Aorta (tissue), 5 donors: ENCODE data around the gene WDR45B. TPM values are rescaled to one million over a fixed set of nuclear protein-coding genes. Genes with fewer than 3 reads are reported as not detected.
"Not testable (repeated sequence)": the region's sequence is repeated elsewhere in the genome, so short reads cannot be mapped to it uniquely, and the experiment has no call there.

Experiments
- ATAC-seq: fragments of 200-7000 bp; cut with Tn5 transposase; one replicate; pipeline ENCODE4 v1.9.1; 2022; ENCODE audit warnings: moderate library complexity; ENCODE audit not compliant: low FRiP score
- DNase-seq, 2 donors: peaks; one replicate each; pipeline ENCODE4 v3.0.0-alpha.2; 2020
- H3K27ac ChIP-seq, 2 donors: one replicate each; pipeline ENCODE4 v1.5.1; 2013; ENCODE audit warnings: low read length in 2 of 2, mild to moderate bottlenecking in 2 of 2, moderate library complexity in 2 of 2, control low read depth in 1 of 2, inconsistent platforms in 1 of 2, low read depth in 1 of 2
- H3K27me3 ChIP-seq, 2 donors: one replicate each; pipeline ENCODE4 v1.6.1; 2013; ENCODE audit warnings: control low read depth in 1 of 2, low read length in 1 of 2, mild to moderate bottlenecking in 1 of 2, moderate library complexity in 1 of 2; ENCODE audit not compliant: insufficient read depth in 2 of 2, control insufficient read depth in 1 of 2
- H3K36me3 ChIP-seq, 2 donors: one replicate each; pipeline ENCODE4 v1.6.1; 2013; ENCODE audit warnings: control low read depth in 1 of 2, low read length in 1 of 2, mild to moderate bottlenecking in 1 of 2; ENCODE audit not compliant: insufficient read depth in 2 of 2, control insufficient read depth in 1 of 2
- H3K4me1 ChIP-seq, 2 donors: one replicate each; pipeline ENCODE4 v1.6.1; 2013; ENCODE audit warnings: low read length in 2 of 2, control low read depth in 1 of 2, mild to moderate bottlenecking in 1 of 2, moderate library complexity in 1 of 2; ENCODE audit not compliant: insufficient read depth in 2 of 2, control insufficient read depth in 1 of 2
- H3K4me3 ChIP-seq, 2 donors: one replicate each; pipeline ENCODE4 v1.5.1; 2013; ENCODE audit warnings: low read length in 2 of 2, control low read depth in 1 of 2, mild to moderate bottlenecking in 1 of 2
- H3K9me3 ChIP-seq: one replicate; pipeline ENCODE4 v1.6.1; 2013; ENCODE audit warnings: mild to moderate bottlenecking, low read length; ENCODE audit not compliant: control insufficient read depth
- WGBS, 2 donors: extraction: QIAGEN DNeasy Blood & Tissue Kit; methylation state at CpG; one replicate each; pipeline ENCODE4 v1.1.7; 2013; 5-methylcytosine and 5-hydroxymethylcytosine counted together
- intact Hi-C, 2 donors: fragments of 100-400 bp; cut with DNase I; formaldehyde crosslinking; loops; one replicate each; pipeline versions ENCODE4 v1.14.2 to v1.15.0; 2022
- polyA plus RNA-seq, 2 donors: library from polyadenylated mRNA; stranded (reverse); fragments of 200-250 nt; gene quantifications; one replicate each; pipeline ENCODE4 v1.2.3, GENCODE V29; 2013
- total RNA-seq, 2 donors: library from RNA; stranded (reverse); fragmentation: NEBNext Ultra II Directional; extraction: Animal tissue kit (Norgen Biotek cat#: 25700); gene quantifications; one replicate each; pipeline ENCODE4 v1.2.1, GENCODE V29; 2021
- donor health status: healthy with polysubstance abuse.
- donor health status: Bipolar disorder and iron deficiency.
- donor health status: DM: no; HTN: no; CAD: no.
- donor health status: DM: no; HTN: no; CAD: no.
- donor health status: DM: yes; HTN: yes; CAD: no.

Gene WDR45B
- total and polyA plus RNA-seq, 4 donors, result 34.7 to 75.4 (median 57.4) TPM

DNA sequence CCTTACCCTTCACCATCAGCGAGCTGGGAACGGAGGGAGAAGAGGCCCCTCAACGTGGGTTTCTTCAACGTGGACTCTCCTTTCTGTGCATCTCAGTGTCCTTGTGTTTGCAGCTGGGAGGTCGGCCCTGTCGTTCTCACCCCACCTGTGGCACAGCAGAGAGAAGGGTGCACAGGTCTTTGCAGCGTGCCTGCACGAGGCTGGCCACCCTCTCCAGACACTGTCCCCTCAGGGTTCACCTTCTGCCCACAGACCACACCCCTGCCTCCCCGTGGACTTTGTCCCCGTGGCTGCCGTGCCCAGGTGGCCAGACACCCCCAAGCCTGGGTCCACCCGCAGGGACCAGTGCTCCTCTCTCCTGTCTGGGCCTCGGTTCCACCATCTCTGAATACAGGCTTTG lies 7.3 kb upstream of the WDR45B start:
- 86% methylated on average over 13 of the region's 13 CpGs for WGBS, 2 donors
- Histone ChIP-seq H3K36me3 (no peaks in the 10 kb centered on the region), H3K27me3 (no peaks in the 10 kb centered on the region), H3K4me3 (no peak overlapping the region), H3K27ac (no peak overlapping the region), H3K4me1 (no peaks in the 10 kb centered on the region), H3K9me3 (no peaks in the 10 kb centered on the region)
- intact Hi-C loops, result no loop called here
- no peak for ATAC-seq
- peak in 1 of 2 donors; percentile 52 for DNase-seq

DNA sequence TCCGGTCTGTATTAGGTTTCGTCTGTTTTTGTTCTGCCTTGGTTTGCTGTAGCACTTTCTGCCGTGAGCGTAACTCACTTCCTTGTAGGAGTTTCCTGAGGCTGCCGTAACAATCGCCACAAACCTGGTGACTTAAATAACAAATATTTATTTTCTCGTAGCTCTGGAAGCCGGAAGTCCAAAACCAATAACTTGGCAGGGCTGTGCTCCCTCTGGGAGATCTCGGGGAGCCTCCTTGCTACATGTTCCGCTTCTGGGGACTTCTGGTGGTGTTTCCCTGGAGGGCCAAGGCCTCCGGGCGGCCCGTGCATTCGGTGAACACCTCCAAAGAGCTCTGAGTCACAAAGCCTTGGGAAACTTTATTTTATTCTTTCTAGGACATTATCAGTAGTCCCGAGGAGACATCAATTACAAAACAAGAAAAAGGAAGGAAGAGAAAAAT lies 6.8 kb upstream of the WDR45B start:
- Histone ChIP-seq H3K36me3 (no peaks in the 10 kb centered on the region), H3K4me3 (no peak overlapping the region), H3K9me3 (no peaks in the 10 kb centered on the region), H3K4me1 (no peaks in the 10 kb centered on the region), H3K27ac (no peak overlapping the region), H3K27me3 (no peaks in the 10 kb centered on the region)
- ATAC-seq (no peak), DNase-seq (peak in 1 of 2 donors; percentile 64)
- WGBS, 2 donors, result 78 to 79% methylated on average over 15 of the region's 15 CpGs
- intact Hi-C loops, result no loop called here

DNA sequence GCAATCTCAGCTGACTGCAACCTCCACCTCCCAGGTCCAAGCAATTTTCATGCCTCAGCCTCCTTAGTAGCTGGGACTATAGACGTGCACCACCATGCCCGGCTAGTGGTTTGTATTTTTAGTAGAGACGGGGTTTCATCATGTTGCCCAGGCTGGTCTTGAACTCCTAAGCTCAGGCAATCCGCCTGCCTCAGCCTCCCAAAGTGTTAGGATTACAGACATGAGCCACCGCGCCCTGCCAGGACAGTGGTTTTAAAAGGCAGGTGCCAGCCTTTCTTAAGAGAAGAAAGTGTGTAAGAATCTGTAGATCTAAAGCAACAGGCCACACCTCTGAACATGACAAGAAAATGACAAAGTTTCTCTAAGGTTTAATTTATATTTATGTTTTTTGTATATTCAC lies 6.4 kb upstream of the WDR45B start:
- H3K27me3 ChIP-seq, H3K4me1 ChIP-seq, H3K4me3 ChIP-seq, ATAC-seq, H3K9me3 ChIP-seq, H3K27ac ChIP-seq, H3K36me3 ChIP-seq, intact Hi-C loops: not testable (repeated sequence)
- peak in 1 of 2 donors; percentile 65 for DNase-seq
- WGBS, 2 donors, result 79 to 84% methylated on average over 6 of the region's 6 CpGs

DNA sequence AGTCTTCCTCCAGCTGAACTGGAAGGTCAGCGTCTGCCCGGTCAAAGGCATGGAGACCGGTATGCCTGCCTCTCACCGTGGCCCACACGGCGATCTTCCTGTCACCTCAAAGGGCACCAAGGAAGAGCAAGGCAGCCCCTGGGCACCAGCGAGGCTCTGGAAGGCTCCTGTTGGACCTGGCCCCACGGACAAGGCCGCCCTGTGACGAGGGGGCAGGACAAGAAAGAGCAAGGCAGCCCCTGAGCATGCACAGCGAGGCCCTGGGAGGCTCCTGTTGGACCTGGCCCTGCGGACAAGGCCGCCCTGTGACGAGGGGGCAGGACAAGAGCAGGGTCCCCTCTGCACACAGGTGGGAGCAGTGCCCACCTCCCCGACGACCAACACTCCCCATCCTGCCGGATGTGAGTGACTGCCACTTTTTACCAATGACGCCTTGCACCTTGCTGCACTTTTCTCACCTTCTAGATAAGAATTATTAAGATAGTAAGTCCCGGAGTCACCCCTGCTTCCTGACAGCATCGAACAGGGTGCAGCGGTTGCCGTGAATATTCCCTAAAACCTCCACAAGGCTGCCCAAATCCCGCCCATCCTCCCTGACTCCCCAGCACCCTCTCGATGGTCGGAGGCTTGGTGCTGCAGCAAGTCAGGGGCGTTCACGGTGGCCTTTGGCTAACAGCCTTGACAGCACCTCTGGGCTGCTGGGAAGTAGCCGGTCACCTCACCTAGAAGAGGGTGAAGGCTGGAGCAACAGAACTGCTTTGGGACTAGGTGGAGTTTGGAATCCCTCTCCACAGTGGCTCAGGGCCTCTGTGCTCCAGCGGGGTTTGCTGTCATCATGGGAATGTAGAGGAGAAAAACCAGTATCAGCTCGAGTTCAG lies 5.6 kb upstream of the WDR45B start:
- intact Hi-C loops, result no loop called here
- WGBS, 2 donors, result 78 to 82% methylated on average over 30 of the region's 30 CpGs
- Histone ChIP-seq H3K4me3 (no peak overlapping the region), H3K27me3 (no peaks in the 10 kb centered on the region), H3K4me1 (no peaks in the 10 kb centered on the region), H3K9me3 (no peaks in the 10 kb centered on the region), H3K36me3 (no peaks in the 10 kb centered on the region), H3K27ac (no peak overlapping the region)
- no peak for ATAC-seq
- DNase-seq, result peak; percentile 40 to 70

DNA sequence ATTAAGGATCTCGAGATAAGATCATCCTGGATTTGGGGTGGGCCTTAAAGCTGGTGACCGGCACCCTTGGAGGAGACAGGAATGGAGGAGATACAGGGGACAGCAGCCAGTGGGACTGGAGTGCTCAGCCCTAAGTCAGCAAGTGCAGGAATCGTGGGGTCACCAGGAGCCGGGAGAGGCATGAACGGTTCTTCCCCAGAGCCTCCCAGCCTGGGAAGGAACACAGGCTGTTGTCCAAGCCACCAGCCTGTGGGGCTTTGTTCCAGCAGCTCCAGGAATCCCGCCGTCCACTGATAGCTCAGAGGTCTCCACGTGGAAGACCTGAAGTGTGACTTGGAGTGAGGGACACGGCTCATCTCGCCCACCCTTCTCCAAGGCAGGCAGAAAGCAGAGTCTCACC lies 2.5 kb upstream of the WDR45B start:
- Histone ChIP-seq H3K9me3 (no peaks in the 10 kb centered on the region), H3K4me1 (no peaks in the 10 kb centered on the region), H3K27ac (no peak overlapping the region), H3K27me3 (no peaks in the 10 kb centered on the region), H3K36me3 (no peaks in the 10 kb centered on the region), H3K4me3 (no peak overlapping the region)
- no peak for ATAC-seq
- 53 to 59% methylated on average over 10 of the region's 10 CpGs for WGBS, 2 donors
- DNase-seq, result no peak
- intact Hi-C loops, result no loop called here

DNA sequence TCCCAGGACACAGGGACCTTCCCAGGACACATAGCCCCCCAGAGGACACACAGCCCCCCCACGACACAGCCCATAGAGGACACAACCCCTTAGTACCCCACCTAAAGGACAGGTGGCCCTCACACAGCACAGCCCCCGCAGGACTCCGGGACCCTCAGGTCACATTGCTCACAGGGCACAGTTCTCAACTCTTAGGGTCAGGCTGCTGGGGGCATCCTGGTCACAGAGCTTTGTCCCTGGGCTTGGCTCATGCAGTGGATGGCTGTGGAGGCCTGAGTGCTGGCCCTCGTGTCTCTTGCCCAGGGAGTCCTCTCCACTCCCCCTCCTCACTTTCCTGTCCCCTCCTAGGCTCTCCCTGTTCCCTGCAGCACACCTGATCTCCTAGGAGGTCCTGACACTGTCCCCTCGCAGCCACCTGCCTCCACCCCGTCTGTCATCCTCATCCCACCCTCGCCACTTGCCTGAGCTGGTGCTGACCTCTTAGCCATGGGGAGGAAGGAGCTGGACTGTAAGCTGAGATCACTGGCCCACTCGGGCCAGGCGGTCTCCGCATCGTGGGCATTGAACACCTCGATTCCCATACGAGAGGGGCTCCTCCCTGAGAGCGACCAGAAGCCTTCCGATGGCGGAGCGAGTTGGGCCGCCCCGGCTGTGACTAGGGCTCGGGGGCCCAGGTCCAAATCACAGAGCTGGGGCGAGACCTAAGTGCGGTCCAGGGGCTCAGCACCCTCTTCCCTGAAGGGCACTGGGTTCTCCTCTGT lies 1.4 kb upstream of the WDR45B start:
- peak in 1 of 2 donors; percentile 46 for DNase-seq
- no peak for ATAC-seq
- no peaks in the 10 kb centered on the region for H3K9me3 ChIP-seq
- no peaks in the 10 kb centered on the region for H3K4me1 ChIP-seq
- no peak overlapping the region for H3K4me3 ChIP-seq
- no peaks in the 10 kb centered on the region for H3K36me3 ChIP-seq
- no peaks in the 10 kb centered on the region for H3K27me3 ChIP-seq
- 82 to 84% methylated on average over 22 of the region's 22 CpGs for WGBS, 2 donors
- no peak overlapping the region for H3K27ac ChIP-seq
- intact Hi-C loops, result loop anchor here (2.0 to 5.0 kb wide), 3 partner anchors 49 to 231 kb away; partner anchors contain the start of genes HEXD (in 1 of the 2), OGFOD3 (in 1 of the 2) and RAB40B (in 1 of the 2)

DNA sequence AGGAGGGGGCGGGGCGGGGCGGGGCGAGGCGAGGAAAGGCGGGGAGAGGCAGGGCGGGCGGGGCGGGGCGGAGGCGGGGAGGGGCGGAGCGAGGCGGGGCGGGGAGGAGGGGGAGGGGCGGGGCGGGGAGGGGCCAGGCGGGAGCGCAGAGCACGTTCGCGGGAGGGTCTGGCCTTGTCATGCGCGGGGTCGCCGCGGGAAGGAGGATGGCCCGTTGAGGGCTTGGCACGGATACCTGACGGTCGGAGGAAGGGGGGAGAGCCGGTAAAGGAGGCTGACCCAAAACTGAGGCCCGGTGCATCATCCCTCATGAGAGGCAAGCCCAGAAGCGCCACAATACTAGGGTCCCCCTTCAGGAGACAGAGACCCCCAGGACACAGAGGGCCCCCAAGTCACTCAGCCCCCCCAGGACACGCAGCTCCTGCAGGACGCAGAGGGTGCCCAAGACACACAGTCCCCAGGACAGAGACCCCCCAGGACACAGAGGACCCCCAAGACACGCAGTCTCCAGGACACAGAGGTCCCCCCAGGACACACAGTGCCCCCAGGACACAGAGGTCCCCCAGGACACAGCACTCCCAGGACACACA lies 593 bp upstream of the WDR45B start:
- Histone ChIP-seq H3K4me1 (no peaks in the 10 kb centered on the region), H3K9me3 (no peaks in the 10 kb centered on the region), H3K4me3 (no peak overlapping the region), H3K27ac (peak overlapping the region in 1 of 2 donors; percentile 55), H3K27me3 (no peaks in the 10 kb centered on the region), H3K36me3 (no peaks in the 10 kb centered on the region)
- intact Hi-C loops, result loop anchor here (2.0 to 5.0 kb wide), 3 partner anchors 50 to 230 kb away; partner anchors contain the start of genes HEXD (in 1 of the 2), OGFOD3 (in 1 of the 2) and RAB40B (in 1 of the 2)
- DNase-seq, result peak; percentile 77 to 88
- 12 to 13% methylated on average over 17 to 22 of the region's 37 CpGs for WGBS, 2 donors
- peak; percentile 37 for ATAC-seq

DNA sequence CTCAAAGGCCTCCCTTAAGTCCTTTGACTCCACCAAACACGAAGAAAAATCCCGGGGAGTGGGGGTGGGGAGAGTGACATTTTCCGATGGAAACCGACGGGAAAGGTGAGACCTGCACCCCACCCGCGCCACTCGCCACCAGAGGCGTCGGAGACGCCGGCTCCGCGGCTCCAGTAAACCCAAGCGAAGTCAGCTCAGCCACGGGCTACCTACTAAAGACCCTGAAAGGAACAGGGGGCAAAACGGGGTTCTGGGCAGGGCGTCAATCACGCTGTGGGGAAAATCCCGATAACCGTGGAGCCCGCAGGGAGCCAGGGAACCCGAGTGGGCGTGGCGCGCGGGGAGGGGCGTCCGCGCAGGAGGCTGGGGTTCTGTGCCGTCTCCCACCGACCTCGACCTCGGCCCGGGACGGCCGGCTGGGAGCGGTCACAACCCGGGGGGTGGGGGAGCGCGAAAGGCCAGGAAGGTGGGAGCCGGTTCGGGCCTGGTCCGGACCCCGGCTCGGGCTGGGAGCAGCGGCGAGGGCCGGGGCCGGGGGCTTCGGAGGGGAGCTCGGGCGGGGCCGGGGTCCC lies 565 bp downstream of the WDR45B start:
- Histone ChIP-seq H3K27me3 (no peaks in the 10 kb centered on the region), H3K36me3 (peaks cover 0 to 3% of the 10 kb centered on the region in 2 donors), H3K27ac (peak overlapping the region; percentile 43 to 62), H3K4me3 (peak overlapping the region; percentile 46 to 85), H3K9me3 (no peaks in the 10 kb centered on the region), H3K4me1 (no peaks in the 10 kb centered on the region)
- ATAC-seq (peak; percentile 55), DNase-seq (peak; percentile 61 to 86)
- 1% methylated on average over 53 to 54 of the region's 54 CpGs for WGBS, 2 donors
- intact Hi-C loops, result loop anchor here (2.0 to 5.0 kb wide), 3 partner anchors 51 to 229 kb away; partner anchors contain the start of genes HEXD (in 1 of the 2), OGFOD3 (in 1 of the 2) and RAB40B (in 1 of the 2)
